Right ventricle myocardium superior (tissue), 1 donor: Measurements from ENCODE around the gene DGKZ. TPM values are rescaled to one million over a fixed set of nuclear protein-coding genes. Genes with fewer than 3 reads are reported as not detected.
"Not testable (repeated sequence)": the region's sequence is repeated elsewhere in the genome, so short reads cannot be mapped to it uniquely, and the experiment has no call there.

Source experiments
- ATAC-seq: fragments of 200-7000 bp; cut with Tn5 transposase; one replicate; pipeline ENCODE4 v1.9.1; 2020; ENCODE audit warnings: mild to moderate bottlenecking; ENCODE audit not compliant: poor library complexity
- DNase-seq: peaks from one replicate; pipeline ENCODE4 v3.0.0-alpha.2; 2020
- intact Hi-C: fragments of 100-400 bp; cut with DNase I; formaldehyde crosslinking; loops from one replicate; pipeline ENCODE4 v1.11.2; 2022
- total RNA-seq: library from RNA; stranded (reverse); fragmentation: NEBNext Ultra II Directional; extraction: Animal tissue kit (Norgen Biotek cat#: 25700); gene quantifications from one replicate; pipeline ENCODE4 v1.2.1, GENCODE V29; 2021
- donor health status: DM: no; HTN: yes; CAD: no; lungs with severe emphysema.

DGKZ gene
- total RNA-seq, 1 donor from 2014 or later, result 65.8 TPM

DNA sequence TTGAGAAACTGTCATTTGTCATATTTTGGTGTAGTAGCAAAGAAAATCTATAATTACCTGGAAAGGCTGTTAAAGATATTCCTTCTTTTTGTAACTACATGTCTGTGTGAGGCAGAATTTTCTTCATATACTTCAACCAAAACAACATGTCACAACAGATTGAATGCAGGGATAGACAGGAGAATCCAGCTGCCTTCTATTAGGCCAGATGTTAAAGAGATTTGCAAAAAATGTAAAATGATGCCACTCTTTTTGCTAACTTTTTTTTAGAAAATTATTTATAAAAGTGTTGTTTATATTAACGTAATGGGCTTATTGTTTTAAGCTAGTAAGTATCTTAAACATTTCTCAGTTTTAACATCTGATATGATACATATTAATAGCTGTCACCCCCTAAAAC, 12.7 kb downstream of the DGKZ start:
- DNase-seq (no peak), ATAC-seq (no peak)
- intact Hi-C loops, result no loop called here

DNA sequence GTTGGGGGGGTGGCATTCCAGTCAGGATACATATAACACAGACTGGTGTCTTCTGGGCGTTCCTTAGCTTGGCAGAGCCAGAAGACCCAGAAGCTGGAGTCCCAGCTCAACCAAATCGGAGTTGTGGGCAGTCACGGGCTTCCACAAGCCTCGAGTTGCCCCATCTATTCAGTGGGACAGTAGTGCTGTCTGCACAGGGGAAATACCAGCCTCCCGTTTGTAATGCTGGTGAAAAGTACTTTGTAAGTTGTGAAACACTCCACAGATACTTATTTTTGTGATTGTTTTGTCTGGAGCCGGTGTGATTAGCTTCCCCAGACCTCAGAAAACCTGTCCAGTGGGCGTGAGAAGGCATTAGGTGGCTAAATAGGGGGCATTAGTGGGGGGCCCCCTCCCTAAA, 13.6 kb downstream of the DGKZ start:
- no peak for ATAC-seq
- DNase-seq, result no peak
- intact Hi-C loops, result no loop called here

DNA sequence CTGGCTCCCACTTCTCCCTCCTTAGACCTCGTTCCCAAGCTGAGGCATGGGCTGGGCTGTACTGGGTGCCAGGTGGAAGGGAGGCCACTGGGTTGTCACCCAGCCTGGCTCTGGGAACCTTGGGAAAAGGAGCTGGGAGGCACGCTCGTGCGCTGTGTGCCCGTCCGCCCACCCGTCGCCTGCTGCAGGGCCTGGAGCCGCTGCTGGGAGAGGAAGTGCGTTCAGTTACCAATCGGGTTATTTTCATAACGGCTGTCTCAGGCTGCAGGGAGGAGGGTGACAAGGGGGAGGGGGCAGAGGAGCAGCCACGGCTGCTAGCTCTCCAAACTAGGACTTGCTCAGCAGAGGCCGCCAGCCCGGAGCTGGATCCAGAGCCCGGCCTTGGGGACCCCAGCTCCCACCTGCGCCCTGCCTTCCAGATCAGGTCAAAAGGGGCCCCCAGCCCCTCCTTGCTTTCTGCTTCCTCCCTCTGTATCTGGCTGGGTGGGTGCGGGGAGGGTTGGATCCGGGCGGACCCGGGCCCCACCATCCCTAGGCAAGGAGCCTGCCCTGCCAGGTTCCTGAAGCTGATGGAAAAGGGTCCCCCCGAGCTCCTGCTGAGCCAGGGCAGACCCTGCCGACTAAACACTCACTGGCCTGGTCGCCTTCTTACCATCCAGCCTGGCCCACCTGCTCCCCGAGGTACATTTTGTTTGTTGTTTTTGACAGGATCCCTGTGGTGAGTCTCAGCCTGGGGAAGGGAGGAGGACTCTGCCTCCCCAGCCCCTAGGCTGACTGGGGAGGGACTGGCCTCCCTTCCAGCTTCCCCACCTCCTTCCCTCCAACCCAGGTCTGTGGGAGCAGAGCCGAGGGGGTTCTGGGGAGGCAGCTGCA, 14.3 kb downstream of the DGKZ start:
- ATAC-seq, result peak; percentile 82
- intact Hi-C loops, result no loop called here
- DNase-seq, result peak; percentile 82

DNA sequence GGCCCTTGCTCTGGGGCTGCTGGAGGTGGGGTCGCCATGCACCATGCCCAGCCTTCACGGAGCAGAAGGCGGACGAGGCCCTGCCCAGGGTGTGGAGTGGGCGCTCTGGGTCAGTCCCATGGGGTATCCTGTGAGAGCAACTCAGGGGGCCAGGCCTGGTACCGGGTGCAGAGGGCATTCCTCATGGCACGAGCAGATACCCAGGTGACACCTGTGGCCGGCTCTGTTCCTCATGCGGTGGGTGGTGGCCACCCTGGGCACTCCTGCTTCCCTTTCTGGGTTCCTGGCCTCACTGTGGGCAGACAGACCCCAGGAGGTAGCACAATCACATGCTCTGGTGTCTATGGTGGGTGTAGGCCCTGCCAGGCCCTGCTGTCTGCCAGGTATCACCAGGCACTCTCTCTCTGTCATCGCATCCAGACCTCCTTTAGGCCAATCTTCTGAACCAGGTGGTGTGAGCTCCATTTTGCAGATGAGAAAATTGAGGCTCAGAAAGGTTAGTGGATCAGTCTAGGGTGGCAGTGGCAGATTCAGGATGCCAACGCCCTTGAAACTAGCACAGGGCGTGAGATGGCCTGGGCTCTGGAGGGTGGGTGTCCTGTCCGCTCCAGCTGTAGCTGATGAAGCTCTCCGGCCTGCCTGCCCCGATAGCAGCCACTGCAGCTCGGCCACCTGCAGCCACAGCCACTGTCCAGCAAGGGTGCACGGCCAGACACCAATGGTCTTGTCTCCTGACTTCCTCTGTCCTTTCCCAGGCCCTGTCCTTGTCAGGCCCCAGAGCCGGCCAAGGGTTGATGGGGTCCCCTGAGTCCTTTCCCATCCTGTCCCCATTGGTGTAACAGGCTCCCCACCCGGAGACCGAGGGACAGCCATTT, 15.1 kb downstream of the DGKZ start:
- no peak for DNase-seq
- ATAC-seq, result peak; percentile 3
- intact Hi-C loops, result no loop called here

DNA sequence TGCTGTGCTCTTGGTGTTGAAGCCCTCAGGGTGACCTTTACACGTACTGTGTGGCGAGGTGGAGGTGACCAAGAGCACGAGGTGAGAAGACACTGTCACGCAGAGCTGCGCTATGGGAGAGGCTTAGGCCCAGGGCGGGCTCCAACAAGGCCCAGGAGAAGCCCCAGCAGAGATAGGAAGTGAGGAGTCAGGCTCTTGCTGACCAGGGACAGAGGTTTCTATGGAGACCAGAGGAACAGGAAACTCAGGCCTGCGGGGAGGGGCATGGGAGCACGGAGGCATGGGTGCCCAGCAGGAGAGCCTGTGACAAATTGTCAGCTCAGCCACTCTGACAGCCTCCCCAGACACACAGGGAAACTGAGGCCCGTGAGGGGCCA, 15.8 kb downstream of the DGKZ start:
- intact Hi-C loops, result no loop called here
- ATAC-seq, result peak; percentile 43

DNA sequence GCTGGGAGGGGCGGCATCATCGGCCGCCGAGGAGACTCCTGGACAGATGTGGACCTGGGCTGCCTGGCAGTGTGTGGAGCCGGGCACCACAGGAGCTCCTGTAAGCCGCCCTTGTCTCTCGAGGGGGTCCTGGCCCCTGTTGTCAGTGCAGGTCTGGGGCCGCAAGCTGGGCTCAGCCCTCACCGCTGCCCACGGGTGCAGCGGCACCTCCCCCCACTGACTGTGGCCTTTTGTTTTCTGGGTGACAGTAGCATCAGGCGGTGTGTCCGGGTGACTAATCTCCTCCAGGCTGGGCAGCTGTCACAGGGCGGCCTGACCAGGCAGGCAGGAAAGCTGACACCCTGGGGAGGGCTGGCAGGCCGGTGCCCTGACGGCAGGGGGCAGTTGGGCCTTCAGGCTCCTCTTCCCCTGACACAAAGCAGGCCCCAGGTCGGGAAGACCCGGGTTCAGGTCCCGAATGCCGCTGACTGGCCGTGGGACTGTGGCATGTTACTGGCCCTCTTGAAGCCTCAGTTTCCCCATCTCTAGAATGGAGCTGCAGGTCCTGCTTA, 16.3 kb downstream of the DGKZ start:
- DNase-seq, result peak; percentile 71
- intact Hi-C loops, result no loop called here
- ATAC-seq, result peak; percentile 50

More for the DNA sequence above, 15.8 kb downstream of the DGKZ start:
- peak; percentile 84 for DNase-seq

DNA sequence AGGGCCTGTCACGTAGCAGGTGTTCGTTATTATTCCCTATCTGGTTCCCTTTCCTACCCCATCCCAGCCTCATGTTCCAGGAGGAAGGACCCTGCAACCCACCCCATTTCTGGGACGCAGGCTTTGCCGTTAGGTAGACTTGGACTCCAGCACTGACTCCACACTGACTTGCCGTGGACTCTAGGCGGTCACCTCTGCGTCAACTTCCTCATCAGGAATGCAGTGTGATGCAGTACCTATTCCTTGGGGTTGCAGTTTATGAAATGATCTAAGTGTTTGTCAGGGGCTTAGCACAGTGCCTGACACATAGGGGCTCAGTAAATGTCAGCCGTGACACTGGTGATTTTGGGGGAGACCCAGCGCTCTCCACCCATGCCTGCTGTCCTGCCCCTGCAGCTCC, 16.8 kb downstream of the DGKZ start:
- intact Hi-C loops, result no loop called here
- DNase-seq (no peak), ATAC-seq (no peak)

DNA sequence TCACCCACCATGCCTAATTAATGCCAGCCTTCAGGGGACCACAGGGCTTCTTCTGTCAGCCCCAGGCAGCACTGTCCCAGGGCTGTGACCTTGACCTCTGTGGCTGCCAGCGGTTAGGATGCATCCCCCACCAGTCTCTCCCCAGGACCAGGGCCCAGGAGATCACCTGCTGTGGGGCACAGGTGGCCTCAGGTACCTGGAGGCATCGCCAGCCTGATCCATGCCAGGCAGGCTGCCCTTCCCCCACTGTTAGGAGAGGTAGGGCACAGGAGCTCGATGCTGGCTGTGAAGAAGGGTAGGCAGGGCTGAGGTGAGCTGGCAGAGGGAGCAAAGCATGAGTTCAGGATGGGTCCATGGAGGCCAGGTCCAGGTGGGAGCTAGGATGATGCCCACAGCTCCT, 17.5 kb downstream of the DGKZ start:
- ATAC-seq, result no peak
- intact Hi-C loops, result no loop called here
- no peak for DNase-seq

DNA sequence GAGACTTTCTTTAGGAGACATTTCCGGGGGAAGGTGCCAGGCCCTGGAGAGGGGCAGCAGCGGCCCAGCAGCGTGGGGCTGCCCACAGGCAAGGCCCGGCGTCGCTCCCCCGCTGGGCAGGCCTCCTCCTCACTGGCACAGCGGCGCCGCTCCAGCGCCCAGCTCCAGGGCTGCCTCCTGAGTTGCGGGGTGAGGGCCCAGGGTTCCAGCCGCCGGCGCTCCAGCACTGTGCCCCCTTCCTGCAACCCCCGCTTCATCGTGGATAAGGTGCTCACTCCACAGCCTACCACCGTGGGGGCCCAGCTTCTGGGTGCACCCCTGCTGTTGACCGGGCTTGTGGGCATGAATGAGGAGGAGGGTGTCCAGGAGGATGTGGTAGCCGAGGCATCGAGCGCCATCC, 19.0 kb downstream of the DGKZ start:
- DNase-seq (no peak), ATAC-seq (no peak)
- intact Hi-C loops, result no loop called here

DNA sequence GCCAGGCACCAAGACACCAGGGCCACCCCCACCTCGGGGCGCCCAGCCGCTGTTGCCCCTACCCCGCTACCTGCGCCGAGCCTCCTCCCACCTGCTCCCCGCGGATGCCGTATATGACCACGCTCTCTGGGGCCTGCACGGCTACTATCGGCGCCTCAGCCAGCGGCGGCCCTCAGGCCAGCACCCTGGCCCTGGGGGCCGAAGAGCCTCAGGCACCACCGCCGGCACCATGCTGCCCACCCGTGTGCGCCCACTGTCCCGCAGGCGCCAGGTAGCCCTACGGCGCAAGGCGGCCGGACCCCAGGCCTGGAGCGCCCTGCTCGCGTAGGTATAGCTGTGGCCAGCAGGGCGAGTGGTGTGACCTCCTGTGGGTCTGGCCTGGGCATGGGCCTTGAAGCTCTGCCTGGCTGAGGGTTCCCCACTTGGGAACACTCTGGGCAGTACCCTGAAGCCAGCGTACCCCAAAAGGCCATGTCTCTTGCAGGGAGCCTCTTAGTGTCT, 19.4 kb downstream of the DGKZ start:
- ATAC-seq (no peak), DNase-seq (no peak)
- intact Hi-C loops, result no loop called here

DNA sequence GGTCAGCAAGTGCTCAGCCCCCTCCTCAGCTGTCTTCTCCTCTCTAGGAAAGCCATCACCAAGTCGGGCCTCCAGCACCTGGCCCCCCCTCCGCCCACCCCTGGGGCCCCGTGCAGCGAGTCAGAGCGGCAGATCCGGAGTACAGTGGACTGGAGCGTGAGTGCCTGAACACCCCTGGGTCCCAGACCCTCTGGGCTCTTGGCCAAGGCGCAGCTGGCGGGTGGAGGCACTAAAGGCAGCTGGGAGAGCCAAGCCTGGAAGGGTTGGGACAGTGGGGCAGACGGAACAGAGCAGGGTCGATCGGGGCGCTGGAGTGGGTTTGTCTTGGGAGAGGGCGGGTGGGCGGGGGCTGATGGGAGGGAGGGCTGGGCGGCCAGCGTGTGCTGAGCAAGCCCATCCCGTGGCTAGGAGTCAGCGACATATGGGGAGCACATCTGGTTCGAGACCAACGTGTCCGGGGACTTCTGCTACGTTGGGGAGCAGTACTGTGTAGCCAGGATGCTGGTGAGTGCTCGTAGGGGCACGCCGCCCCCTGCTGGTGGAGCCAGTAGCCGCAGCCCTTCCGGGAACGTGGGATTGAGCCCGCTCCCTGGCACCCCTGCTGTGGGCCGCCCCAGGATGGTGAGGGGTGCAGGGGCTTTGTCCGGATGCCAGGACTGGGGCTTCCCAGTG, 20.1 kb downstream of the DGKZ start:
- intact Hi-C loops, result no loop called here
- DNase-seq (peak; percentile 88), ATAC-seq (peak; percentile 67)

DNA sequence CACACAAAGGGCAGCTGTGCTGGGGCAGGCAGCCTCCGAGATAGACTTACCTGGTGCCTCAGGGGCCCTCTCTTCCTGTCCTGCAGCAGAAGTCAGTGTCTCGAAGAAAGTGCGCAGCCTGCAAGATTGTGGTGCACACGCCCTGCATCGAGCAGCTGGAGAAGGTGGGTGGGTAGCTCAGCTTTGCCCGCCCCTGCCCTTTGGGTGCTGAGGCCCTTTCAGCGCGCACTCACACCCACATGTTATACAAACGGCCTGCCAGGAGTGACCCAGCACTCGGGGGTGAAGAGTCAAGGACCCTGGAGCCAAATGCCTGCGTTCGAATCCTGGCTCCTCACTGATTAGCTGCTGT, 20.6 kb downstream of the DGKZ start:
- intact Hi-C loops, result no loop called here
- DNase-seq, result no peak
- no peak for ATAC-seq

DNA sequence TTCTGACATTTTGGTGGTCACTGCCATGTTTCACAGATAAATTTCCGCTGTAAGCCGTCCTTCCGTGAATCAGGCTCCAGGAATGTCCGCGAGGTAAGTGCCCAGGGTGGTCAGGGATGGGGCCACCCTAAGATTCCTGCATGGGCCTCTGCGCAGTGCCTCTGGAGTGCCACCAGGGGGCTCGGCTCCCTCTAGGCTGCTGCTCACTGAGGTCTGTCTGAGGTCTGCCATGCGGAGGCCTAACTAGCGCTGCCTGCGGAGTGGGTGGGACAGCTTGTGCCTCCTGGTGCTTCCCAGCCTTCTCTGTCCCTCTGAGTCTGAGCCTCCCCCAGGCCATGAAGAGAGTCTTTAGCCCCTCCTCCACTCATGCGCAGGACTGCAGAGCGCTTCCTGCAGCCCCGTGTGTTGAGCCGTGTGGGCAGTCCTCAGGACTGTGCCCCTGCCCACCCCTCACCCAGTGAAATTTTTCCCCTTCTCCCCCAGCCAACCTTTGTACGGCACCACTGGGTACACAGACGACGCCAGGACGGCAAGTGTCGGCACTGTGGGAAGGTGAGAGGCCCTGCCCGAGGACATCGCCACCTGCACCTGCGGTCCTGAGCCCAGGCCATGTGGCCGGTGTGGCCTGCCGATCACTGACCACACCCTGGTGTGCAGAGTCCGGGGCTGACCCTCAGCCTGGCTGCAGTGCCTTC, 22.3 kb downstream of the DGKZ start:
- DNase-seq (no peak), ATAC-seq (peak; percentile 46)
- intact Hi-C loops, result no loop called here

DNA sequence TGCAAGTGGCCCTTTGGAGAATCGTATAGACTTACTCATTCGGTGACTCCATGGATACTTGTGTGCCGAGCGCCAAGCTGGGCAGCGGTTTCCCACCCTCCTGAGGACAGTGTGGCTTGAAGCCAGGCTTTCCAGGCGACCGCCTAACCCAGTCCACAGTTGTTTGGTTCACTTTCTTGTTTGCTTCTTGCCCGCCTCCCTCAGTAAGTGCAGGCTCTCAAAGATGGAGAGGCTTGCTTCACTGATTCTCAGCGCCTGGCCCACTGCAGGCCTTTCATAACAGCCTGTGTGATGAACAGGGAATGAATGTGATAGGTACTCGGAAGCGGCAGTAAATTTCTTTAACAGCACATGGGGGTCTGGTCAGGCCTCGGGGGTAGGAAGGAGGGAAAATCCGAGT, 23.0 kb downstream of the DGKZ start:
- intact Hi-C loops, result no loop called here
- ATAC-seq (no peak), DNase-seq (no peak)

DNA sequence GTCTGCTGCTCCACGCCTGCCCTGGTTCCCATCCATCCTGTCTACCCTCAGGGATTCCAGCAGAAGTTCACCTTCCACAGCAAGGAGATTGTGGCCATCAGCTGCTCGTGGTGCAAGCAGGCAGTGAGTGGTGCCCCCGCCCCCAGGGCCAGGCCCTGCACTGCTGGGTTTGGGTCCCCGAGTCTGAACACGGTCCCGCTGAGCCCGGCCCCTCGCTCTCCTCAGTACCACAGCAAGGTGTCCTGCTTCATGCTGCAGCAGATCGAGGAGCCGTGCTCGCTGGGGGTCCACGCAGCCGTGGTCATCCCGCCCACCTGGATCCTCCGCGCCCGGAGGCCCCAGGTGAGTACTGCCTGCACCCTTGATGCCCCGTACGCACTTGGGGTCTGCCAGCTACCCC, 24.0 kb downstream of the DGKZ start:
- intact Hi-C loops, ATAC-seq, DNase-seq: not testable (repeated sequence)

DNA sequence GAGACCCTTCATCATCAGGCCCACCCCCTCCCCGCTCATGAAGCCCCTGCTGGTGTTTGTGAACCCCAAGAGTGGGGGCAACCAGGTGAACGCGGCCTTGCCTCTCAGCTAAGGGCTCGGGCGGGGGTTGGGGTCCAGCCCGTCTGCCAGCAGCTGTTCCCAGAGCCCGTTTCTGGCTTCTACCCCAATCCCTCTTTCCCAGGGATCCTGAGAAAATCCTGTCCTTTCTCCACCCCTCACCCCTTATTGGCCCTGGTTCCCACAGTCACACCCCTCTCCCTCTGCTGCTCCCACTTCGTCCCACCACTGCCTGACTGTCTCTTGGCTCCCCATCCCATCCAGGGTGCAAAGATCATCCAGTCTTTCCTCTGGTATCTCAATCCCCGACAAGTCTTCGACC, 24.8 kb downstream of the DGKZ start:
- DNase-seq (no peak), ATAC-seq (no peak)
- intact Hi-C loops, result no loop called here

DNA sequence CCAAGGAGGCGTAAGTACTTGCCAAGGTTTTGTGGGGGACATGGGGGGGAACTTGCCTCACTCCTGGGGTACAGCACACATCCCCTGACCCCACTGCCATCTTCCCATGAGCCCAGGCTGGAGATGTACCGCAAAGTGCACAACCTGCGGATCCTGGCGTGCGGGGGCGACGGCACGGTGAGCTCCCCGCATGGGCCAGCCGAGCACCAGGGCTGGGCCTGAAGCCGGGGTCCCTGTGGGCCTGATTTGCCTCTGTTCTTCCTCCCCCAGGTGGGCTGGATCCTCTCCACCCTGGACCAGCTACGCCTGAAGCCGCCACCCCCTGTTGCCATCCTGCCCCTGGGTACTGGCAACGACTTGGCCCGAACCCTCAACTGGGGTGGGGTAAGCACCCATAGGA, 25.2 kb downstream of the DGKZ start:
- intact Hi-C loops, ATAC-seq, DNase-seq: not testable (repeated sequence)
